Umbilical cord (tissue), 2 donors: ENCODE data around the gene PHLPP2. TPM values are rescaled to one million over a fixed set of nuclear protein-coding genes. Genes with fewer than 3 reads are reported as not detected.

Experiments
- DNase-seq: peaks from one replicate; pipeline ENCODE4 v3.0.0-alpha.2; 2015; ENCODE audit warnings: low spot score
- total RNA-seq: library from RNA; depleted of rRNA; stranded (reverse); fragments of >200 nt; gene quantifications from one replicate; pipeline ENCODE4 v1.2.3, GENCODE V29; 2014; ENCODE audit warnings: low replicate concordance; ENCODE audit not compliant: insufficient read depth

Gene PHLPP2
- total RNA-seq, 1 donor from 2014 or later, result 9.4 TPM

DNA sequence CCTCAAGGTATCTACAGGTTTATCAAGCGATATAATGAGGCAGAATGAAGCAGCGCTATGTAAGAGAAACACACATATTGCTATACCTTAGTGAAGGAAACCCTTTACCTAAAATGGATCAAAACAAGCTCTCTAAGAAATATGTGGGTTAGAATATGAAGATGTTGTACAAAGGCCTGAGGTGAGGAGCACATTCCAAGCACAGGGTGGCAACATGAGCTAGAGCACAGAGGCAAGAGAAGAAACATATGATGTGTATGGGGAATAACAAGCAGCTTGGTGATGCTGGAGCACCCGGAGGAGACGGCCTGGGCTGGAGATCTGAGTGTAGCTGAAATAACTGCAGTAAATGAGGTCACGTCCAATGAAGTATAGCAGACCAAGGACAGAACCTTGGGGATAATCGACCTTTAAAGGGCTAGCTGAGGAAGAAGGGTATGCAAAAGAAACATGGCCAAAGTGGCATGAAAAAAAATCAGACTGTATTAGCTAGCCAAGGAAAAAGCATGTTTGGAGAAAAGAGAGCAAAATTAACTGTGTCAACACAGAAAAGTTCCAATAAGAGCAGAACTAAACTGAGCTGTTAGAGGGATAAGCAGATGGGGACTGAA lies 54.5 kb downstream of the PHLPP2 start:
- DNase-seq, result no peak

DNA sequence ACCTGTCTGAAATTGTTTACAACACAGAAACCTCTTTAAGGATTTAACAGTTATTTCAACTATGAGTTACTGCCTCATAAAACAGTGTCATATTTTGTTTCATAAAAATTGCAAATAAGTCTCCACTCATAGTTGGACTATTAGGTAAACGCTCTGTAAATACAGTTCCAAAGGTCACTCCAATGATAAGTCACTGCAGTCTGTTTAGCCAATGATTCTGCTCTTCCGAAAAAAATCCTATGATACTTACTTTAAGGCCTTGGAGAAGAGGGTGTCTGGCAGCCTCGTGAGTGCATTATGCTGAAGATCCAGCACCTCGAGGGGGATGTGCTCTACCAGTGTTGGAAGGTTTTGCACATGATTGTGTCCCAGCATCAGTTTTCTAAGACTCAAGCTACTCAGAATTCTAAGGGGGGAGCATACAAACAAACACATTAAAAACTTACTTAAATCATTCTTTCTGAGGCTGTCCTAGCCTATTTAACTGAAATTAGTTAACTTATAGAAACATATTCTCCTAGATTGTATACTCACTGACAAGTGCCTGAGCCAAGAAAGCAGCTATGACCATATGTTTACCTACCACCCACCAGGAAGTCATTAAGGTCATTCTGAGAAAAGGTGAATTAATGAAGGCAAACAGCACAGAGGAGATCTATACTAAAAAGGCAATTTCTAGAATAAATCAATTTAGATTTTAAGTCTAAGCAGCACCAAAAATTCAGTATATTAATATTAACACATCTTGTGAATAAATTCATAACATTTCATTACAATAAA lies 57.4 kb downstream of the PHLPP2 start:
- no peak for DNase-seq

DNA sequence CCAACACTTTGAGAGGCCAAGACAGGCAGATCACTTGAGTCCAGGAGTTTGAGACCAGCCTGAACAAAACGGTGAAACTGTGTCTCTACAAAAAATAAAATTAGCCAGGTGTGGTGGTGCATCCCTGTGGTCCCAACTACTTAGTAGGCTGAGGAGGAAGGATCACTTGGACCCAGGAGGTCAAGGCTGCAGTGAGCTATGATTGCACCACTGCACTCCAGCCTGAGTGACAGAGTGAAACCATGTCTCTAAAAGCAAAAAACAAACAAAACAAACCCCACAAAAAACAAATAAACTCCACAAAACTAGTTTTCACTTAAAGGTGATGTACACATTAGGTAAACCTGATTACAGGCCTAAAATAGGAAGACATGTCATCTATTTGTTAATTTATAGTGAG lies 58.2 kb downstream of the PHLPP2 start:
- no peak for DNase-seq

DNA sequence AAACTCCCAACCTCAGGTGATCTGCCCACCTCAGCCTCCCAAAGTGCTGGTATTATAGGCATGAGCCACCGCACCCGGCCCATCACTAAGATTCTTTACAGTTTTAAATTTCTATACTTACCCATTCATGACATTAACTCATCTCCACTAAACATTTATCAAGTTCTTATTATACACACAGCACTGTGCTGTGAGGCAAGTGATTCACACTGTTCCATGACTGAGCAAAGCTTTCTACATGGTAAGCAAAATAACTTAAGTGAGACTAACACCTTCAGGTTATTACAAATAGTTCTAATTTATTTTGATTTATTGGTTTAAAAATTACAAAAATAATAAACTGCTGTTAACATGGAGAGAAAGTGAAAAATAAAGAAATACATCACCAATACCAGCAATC lies 65.0 kb downstream of the PHLPP2 start:
- DNase-seq, result no peak

DNA sequence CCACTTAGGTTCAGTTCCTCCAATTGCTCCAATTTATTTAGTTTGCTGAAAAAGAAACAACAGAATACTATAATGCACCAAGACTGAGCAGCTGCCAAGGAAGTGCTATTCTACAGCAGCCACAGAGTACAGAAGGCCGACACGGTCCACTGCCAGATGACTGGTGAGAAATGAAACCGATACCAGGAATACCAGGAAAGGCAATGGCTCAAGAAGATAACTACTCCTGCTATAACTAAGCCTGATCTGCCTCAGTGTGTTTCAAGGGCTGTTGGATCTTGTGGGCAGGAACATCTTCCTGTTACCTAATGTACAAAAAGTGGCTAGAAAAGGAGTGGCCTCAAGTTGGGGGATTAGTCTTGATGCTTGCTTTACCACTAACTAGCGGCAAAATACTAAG lies 65.7 kb downstream of the PHLPP2 start:
- no peak for DNase-seq

DNA sequence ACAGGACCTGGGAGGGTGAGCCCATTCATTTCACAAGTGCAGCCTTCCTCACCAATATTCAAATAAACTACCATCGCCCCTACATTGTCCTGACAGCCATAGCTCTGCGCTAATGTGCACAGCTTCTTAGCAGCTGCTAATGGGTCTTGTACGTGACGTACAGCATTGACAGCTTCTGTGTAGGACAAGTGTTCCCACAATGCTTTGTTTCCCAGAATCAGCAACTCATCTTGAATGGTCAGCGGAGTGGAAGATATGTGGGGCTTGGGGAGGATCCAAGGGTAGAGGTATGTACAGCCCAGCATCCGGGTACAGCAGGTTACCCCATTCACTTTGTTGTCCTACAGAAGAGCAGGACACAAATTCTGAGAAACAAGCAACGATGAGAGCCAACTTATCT lies 74.8 kb downstream of the PHLPP2 start:
- DNase-seq, result no peak

DNA sequence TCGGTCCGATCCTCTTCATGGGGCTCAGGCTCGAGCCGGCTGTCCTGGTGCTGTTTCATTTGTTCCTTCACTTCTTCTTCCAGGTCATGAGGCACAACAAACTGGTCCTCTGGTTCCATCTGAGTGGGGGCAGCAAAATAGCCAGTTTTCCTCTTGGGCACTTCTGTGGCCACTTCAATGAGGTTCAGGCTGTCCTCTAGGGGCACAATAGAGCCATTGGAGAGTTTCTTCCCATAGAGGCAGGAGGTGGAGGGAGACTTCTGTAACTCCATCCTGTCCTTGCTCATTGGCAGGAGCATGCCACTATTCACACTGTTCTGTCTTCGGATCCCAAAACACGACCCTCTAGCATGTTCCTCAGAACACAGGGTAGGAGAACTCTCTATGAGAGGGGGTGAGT lies 75.6 kb downstream of the PHLPP2 start:
- DNase-seq, result no peak

DNA sequence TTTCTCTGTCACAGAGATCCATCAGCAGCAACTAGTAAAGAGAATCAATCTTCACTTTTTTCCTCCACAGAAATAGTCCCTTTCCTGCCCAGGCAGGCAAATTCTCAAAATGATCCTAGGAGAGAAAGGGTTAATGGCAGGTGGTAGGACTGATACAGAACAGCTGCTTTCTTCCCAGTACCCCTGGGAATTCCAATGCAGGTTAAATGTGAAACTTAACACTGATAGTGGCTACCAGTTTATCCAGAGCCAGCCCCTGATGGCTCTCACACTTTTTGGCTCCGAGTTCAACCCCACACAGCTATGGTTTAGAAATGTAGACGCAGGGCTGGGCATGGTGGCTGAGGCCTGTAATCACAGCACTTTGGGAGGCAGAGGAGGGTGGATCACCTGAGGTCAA lies 76.3 kb downstream of the PHLPP2 start:
- no peak for DNase-seq

DNA sequence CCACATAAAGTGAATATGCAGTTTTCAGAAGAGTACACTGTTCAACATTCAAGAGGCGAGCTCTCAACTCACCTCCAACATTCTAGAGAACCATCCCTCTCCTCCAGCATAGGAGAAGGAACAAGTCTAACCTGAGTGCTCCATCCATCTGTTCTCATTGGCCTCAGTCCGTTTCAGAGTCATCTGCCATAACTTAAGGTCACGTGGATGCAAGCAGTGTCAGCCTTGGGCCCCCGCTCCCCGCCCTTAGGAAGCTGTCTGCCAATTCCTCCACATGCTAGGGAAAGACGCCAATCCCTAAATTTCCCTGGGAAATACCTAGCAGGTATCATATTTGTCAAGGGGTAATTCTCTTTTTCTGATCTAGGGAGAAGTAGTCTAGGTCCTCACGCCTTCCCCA lies 77.1 kb downstream of the PHLPP2 start:
- DNase-seq, result no peak

DNA sequence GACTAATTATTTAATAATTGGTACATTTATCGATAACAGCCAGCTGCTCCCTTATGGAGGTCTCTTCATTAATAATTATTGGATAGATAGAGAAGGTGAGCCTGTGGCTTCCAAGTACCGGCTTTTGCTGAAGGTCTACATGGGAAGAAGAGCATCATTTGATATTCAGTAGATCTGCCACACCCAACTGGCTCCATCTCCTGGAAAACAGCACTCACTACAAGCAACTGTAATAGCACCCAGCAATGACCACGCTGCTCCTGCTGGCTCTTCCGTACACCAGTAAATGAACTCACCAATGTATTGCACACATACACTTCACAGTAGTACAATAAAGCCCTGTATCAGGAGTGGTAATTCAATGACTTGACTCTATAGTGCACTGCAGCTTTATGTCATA lies 79.1 kb downstream of the PHLPP2 start:
- no peak for DNase-seq

DNA sequence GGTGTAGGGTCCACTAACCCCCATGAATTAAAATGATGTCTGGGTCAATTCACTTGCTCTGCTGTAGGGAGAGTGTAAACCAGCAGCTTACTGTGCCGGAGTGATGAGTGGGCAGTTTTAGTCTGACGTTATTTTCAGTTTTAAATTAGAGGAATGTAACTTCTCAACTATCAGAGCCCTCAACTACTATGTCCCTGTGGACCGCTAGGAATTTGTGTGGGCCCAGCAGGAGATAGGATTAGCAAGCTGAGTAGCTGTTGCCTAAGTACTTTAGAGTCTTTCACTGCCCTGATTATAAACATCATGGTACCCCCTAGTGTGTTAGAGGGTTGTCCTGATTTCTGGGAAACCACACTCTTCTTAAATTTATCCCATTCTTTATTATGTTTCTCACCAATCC lies 87.1 kb downstream of the PHLPP2 start:
- DNase-seq, result no peak

DNA sequence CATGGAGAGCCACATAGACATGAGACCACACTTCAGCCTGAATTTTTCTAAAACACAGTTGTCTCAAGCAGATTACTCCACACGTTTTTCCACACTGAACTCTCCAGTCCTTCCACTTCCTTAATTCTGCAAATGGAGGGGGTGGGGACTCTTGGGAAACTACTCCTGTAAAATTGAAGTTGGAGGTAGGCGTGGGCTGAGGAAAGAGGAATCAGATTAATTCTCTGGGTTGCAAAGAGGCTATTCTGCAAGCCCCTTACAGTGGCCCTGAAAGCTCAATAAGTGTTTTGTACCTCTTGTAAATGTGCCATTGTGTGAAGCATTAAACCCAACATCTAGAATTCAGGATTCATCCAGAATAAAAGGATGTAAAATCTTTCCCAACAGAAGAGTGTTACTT lies 88.9 kb downstream of the PHLPP2 start:
- DNase-seq, result no peak

DNA sequence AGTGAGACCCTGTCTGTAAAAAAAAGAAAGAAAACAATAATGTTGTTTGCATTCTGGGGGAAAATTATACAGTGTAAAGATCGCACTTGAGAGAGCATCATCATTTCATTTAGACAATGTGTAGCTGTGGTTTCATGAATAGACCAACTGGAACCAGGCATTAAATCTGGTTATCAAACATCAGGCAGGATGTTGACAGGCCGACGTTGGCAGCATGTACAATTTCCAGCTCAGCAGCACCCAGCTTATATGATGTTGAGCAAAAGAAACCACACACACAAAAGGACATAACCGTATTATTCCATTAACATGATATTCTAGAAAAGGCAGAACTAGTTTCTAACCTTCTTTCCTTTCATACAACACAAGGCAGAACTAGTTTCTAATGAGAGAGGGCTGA lies 92.7 kb downstream of the PHLPP2 start:
- no peak for DNase-seq

DNA sequence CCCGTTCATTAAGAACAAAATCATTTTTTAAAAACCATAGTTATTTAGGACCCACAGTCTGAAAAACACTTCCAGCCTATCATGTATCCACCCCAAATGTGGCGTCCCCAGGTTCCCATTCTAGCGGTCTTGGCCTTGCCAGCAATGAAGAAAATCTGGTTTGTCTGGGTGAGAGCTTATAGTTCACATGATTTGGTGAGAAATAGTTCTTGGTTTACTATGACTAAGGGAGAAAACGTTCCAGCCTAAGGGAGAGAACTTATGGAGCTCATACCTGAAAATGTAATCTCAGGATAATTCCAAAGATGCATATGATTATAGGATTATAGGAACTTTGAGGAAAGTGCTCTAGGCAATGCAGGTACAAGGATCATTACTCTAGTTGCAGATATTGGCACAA lies 93.7 kb downstream of the PHLPP2 start:
- DNase-seq, result peak; percentile 30

DNA sequence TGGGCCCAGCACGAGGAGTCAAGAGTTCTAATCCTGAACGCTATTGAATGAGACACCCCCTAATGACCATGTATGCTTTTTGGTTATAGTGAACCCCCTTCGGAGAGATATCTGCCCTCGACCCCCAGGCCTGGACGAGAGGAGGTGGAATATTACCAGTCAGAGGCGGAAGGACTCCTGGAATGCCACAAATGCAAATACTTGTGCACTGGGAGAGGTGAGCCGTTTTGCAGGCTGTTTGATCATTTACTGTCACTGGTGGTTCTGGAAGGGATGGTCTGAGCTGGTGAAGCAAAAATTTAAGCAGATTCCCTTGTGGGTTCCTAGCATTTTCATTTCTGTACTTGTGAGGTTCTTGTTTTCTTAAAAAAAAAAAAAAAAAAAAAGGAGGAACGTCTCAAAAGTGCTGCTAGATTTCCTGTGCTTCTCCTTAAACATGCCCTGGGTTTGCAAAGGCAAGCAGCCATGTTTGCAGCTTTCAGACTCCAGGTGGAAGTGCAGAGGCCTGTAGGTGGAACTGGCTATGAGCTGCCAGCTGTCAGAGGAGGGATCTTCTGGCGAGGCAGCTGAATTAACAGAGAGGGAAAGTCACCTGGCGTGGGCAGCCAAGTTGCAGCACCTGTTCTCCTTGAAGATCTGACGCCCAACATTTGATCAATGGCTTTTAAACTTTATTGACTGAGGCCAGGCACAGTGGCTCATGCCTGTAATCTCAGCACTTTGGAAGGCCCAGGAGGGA lies 95.1 kb downstream of the PHLPP2 start:
- DNase-seq, result no peak

DNA sequence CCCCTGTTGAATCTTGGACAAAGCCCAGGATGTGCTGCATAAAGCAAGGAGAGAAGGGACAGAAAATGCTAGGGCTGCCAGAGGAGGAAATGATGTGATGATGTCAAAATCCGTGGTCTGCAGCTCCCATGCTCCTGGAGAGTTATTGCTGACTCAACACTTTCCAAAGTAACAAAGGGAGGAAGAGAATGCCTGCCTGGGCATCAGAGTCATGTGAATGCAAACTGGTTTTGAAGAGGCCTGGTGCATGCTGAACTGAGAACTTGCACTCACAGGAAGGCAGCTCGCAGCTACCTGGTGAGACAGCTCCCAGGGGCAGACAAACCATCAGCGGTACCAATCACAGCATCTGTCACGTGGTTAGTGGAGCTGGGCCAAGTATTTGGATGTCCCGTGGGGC lies 95.7 kb downstream of the PHLPP2 start:
- DNase-seq, result peak; percentile 46

DNA sequence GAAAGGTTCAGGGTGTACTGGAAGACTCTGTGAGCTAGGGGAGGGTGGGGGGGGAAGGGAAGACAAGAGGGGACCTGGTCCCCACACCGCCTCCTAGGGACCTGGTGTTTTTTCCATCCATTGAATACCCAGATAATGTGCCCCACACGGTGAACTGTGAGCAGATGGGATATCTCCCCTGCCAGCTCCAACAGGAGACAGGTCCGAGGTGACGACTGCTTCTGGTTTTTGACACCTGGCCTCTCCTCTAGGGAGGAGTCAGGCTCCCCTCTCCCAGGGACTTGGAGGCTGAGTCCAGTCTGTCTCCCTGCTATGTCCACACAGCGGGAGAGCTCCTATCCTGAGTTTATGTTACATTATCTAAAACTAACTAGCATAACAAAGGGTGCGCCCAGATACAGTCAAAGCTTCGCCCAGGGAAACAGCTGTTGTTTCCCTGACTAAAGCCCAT lies 96.7 kb downstream of the PHLPP2 start:
- no peak for DNase-seq

DNA sequence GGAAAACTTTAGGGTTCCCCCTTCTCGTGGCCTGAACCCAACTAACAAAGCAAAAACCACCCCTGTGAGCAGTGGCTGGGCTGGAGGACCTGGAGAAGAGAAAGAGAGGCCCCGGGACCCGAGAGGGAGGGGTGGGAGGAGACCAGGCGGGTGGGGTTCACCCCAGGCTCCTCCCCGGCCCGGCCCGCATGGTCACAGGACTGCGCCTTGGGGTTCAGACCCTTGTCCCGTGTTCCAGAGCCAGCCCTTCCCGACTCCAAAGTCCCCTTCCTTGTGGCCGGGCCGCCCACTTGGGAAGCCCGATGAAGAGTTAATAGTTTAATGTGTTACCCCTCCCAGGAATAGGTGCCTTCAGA lies 97.7 kb downstream of the PHLPP2 start:
- no peak for DNase-seq

DNA sequence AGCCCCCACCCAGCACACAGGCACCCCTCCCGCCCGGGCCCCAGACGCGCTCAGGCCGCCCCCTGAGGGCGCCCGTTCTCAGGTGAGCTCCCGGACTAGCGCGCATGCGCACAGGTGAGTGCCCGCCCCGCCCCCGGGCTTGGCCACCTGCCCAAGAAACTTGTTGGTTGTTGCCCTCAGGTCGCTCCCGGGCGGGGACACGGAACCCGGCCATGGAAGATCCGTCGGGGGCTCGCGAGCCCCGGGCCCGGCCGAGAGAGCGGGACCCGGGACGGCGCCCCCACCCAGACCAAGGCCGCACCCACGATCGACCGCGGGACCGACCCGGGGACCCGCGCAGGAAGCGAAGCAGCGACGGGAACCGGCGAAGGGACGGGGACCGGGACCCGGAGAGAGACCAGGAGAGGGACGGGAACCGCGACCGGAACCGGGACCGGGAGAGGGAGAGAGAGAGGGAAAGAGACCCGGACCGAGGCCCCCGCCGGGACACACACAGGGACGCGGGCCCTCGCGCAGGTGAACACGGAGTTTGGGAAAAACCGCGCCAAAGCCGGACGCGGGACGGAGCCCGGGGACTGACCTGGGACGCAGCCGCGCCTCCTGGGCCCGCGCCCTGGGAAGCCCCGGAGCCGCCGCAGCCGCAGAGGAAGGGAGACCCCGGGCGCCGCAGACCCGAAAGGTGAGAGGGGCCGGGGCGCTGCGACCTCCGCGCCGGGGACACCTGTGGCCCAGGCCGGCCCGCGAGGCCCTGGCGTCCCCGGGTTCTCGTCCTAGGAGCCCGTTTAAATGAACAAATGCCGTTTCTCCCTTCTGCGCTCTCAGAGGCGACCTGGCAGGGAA lies 98.3 kb downstream of the PHLPP2 start, which contains the start of gene MARVELD3:
Gene MARVELD3 (plus strand): TSS at position 167 of the 840 bp plus-strand sequence. CDS start 46 bp downstream, at position 213.
- peak; percentile 47 for DNase-seq

DNA sequence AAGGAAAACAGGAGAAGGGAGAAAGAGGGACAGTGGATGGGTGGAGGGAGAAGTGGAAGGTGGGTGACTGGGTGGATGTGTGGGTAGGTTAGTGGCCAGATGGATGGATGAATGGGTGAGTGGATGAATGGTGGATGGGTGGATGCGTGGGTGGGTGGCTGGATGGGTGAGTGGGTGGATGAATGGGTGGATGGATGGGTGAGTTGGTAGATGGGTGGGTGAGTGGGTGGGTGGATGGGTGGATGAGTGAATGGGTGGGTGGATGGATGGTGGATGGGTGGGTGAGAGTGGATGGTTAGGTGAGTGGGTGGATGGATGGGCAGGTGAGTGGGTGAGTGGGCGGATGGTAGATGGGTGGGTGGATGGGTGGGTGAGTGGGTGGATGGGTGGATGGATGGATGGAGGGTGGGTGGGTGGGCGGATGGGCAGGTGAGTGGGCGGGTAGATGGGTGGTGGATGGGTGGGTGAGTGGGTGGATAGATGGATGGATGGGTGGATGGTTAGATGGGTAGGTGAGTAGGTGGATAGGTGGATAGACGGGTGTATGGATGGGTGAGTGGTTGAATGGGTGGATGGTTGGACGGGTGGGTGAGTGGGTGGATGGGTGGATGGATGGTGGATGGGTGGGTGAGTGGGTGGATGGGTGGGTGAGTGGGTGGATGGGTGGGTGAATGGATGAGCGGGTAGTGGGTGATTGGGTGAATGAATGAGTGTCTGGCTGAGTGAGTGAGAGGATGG lies 99.2 kb downstream of the PHLPP2 start:
- DNase-seq, result no peak

DNA sequence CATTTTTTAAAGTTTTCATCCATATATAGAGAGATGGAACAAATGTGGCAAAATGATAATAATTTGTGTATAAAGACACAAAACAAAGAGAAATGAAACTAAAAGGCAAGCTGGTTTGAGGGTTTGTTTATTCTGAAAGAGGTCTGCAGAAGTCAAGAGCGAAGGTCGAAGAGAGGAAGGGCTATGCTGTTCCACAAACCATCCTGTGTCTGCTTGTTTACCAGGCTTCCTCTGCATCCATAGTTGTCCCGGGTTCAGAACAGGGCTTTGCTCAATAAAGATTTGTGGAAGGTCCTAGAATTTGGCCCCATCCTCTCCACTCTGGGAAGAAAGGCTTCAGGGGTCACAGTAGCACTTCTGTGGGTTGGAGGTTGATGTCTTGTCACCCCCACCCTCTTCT lies 100.9 kb downstream of the PHLPP2 start:
- no peak for DNase-seq
